ENCODE data around the gene MSRB3.
"Not testable (repeated sequence)": the region's sequence is repeated elsewhere in the genome, so short reads cannot be mapped to it uniquely, and the experiment has no call there.

The MSRB3 gene

DNA sequence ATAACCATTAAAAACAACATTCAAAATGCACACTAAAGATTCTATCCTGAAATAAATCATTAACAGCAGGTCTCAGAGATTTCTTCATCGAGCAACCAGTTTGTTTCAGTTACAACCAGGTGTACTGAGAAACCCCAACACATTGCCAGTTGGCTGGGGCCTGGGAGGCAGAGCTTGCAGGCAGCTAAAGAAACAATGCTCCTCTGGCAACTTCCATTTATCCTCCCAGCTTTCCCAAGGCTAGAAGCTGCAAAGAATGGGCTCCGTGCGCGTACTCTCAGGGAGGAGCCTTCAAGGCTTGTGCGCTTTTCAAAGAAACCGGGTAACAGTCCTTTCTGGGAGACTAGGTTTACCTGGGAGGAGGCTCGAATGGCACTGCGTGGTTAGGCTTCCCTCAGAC lies 181.6 kb downstream of the MSRB3 start:
- DNase-seq = no peak

GRCh38 chr12:65461017-65461416 lies 182.5 kb downstream of the MSRB3 start:
- no peak for DNase-seq

- DNase-seq = no peak
Observed at GRCh38 chr12:65462484-65462883, 184.0 kb downstream of the MSRB3 start.

DNA sequence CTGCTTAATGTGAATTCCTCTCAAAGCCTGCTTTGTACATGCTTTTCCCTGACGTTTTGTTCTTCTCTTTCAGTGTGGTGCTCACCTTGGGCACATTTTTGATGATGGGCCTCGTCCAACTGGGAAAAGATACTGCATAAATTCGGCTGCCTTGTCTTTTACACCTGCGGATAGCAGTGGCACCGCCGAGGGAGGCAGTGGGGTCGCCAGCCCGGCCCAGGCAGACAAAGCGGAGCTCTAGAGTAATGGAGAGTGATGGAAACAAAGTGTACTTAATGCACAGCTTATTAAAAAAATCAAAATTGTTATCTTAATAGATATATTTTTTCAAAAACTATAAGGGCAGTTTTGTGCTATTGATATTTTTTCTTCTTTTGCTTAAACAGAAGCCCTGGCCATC lies 184.6 kb downstream of the MSRB3 start:
- no peak for DNase-seq

DNA sequence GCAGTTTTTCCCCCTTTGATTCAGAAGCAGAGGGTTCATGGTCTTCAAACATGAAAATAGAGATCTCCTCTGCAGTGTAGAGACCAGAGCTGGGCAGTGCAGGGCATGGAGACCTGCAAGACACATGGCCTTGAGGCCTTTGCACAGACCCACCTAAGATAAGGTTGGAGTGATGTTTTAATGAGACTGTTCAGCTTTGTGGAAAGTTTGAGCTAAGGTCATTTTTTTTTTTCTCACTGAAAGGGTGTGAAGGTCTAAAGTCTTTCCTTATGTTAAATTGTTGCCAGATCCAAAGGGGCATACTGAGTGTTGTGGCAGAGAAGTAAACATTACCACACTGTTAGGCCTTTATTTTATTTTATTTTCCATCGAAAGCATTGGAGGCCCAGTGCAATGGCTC lies 185.1 kb downstream of the MSRB3 start:
- no peak for DNase-seq

DNA sequence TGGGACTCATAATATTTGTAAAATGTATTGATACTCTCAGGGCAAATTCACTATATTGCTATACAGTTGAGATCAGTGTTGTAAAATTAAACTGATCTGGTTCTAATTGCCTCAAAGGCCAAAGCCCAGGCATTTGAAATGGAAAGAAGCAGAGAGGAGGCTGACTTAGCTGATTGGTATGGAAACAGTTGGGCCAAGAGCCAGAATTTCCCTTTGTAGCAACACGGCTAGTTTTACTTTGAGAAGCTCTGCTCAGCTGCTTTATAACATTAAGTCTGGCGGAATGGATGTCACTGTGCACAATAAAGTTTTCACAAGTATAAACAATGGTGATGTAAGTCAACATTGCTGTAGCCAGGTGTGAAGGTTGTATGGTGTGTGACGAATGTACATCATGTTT lies 186.4 kb downstream of the MSRB3 start:
- DNase-seq = no peak

DNA sequence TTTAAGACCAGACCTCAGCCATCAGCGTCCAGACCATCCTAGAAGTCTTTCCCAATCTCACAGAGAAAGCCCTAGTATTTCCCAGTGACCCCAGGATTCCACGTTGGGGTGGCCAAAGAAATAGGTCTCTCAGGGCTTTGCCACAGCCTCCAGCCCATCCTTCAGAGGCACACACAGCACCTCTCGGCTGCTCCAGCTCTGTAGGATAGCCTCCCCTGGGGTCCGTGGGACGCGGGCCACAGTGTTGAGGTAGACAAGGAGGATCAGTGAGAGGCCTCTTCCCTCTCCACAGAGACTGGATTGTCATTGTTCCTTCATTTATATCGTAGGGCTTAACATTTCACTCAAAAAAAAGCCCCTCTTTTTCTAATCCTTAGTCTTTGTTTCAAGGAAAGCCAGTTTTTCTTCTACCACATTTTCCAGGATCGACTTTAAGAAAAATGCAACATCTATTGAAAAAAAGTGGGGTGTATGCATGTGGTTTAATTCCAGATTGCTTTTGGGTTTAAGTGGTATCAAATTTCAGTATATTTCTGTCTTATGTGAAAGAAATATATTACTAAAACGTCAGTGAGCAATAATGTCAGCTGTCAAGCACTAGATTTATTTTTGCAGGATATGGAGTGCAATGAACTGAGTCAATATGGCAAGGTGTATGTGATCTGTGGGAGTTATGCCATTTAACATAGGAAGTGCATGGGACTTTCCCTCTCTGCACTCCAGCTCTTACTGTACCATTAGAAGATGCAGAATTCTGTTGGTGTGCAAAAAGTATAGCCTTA lies 187.5 kb downstream of the MSRB3 start:
- no peak for DNase-seq

DNA sequence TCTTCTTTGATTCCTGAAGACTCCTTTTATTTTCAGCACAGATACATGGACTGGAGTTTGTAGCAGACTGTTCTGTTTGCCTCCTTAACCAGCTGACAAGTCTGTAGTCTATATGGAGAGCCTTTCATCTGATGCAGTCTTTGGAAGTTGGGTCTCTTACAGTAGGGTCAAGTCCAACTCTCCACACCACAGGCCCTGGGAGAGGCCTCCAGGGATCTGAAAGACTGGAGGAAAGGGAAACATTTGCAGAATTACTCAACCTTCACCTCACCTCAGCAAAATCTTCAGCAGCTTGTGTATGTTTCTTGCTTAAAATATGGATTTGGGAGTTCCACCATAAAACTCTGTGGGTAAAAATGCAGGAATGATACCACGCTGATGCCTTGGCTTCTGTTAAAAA lies 188.4 kb downstream of the MSRB3 start:
- DNase-seq = no peak

GRCh38 chr12:65470256-65470655 lies 191.8 kb downstream of the MSRB3 start:
- no peak for DNase-seq

GRCh38 chr12:65472079-65472478 lies 193.6 kb downstream of the MSRB3 start:
- no peak for DNase-seq

- DNase-seq = no peak
Observed at GRCh38 chr12:65474831-65475230, 196.3 kb downstream of the MSRB3 start.

- no peak for DNase-seq
Observed at GRCh38 chr12:65477721-65478120, 199.2 kb downstream of the MSRB3 start.

DNA sequence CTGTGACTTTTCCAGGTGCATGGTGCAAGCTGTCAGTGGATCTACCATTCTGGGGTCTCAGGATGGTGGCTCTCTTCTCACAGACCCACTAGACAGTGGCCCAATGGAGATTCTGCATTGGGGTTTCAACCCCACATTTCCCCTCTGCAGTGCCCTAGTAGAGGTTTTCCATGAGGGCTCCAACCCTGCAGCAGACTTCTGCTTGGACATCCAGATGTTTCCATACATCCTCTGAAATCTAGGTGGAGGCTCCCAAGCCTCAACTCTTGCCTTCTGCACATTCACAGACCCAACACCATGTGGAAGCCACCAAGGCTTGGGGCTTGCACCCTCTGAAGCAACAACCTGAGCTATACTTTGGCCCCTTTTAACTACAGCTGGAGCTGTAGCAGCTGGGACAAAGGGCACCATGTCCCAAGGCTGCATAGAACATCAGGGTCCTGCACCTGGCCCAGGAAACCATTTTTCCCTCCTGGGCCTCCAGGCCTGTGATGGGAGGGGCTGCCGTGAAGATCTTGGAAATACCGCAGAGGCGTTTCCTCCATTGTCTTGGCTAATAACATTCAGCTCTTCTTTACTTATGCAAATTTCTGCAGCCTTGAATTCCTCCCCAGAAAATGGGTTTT lies 205.5 kb downstream of the MSRB3 start:
- not testable (repeated sequence) for DNase-seq

- no peak for DNase-seq
Observed at GRCh38 chr12:65488197-65488596, 209.7 kb downstream of the MSRB3 start.

GRCh38 chr12:65490250-65490649 lies 211.8 kb downstream of the MSRB3 start:
- no peak for DNase-seq

GRCh38 chr12:65492998-65493912 lies 214.8 kb downstream of the MSRB3 start:
- no peak for DNase-seq

DNA sequence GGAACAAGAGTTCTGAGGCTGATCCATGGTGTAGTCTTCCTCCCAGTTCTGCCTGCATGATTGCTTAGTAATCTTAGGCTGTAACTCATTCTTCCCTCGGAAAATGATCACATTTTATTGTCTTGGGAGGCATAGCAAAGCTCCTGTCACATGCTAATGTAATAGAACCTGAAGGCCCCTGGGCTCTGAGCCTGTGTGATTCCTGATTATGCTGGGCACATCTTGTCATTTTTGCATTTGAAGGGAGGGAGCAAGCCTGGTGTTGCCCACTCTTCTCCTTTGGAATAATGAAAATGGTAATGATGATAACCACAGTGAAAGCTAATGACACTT lies 215.4 kb downstream of the MSRB3 start:
- DNase-seq = no peak

DNA sequence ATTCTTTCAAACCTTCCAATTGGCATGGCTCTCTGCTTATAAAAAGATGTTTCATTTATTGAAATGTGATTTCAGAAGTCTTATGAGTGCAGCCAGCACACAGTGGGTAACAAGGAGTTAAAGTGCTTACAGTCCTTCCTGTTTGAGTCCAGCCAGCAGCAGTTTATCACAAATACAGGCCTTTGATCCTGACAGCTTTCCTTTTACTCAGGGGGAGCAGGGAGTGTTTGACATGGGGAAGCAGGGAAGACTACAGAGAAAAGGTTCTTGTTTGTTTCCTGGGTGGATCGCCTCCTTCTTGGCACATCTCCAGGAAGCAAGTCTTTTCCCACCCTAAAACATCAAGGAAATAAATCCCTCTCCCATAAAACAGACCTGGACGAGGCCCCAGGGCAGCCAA lies 216.1 kb downstream of the MSRB3 start:
- no peak for DNase-seq

GRCh38 chr12:65495233-65495632 lies 216.8 kb downstream of the MSRB3 start:
- DNase-seq = no peak

- no peak for DNase-seq
Observed at GRCh38 chr12:65496617-65497016, 218.1 kb downstream of the MSRB3 start.

DNA sequence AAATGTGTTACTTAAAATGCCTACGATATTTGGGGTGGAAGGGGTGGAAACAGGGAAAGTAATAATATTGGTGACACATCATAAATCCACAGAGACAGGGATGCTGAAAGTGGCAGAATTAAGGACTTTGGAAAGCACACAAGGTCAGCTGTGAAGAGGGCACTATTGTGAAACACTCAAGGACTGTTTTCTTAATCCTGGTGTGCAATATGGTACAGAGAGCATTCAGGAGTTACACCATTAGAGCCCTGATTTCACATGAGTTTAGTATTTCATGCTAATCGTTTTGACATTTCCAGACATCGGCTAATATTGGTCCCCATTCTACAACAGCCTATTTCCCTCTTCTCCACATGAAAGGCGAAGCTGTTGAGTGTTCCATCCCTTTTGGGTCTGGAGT lies 219.2 kb downstream of the MSRB3 start:
- DNase-seq = no peak

- no peak for DNase-seq
Observed at GRCh38 chr12:65499167-65499566, 220.7 kb downstream of the MSRB3 start.

DNA sequence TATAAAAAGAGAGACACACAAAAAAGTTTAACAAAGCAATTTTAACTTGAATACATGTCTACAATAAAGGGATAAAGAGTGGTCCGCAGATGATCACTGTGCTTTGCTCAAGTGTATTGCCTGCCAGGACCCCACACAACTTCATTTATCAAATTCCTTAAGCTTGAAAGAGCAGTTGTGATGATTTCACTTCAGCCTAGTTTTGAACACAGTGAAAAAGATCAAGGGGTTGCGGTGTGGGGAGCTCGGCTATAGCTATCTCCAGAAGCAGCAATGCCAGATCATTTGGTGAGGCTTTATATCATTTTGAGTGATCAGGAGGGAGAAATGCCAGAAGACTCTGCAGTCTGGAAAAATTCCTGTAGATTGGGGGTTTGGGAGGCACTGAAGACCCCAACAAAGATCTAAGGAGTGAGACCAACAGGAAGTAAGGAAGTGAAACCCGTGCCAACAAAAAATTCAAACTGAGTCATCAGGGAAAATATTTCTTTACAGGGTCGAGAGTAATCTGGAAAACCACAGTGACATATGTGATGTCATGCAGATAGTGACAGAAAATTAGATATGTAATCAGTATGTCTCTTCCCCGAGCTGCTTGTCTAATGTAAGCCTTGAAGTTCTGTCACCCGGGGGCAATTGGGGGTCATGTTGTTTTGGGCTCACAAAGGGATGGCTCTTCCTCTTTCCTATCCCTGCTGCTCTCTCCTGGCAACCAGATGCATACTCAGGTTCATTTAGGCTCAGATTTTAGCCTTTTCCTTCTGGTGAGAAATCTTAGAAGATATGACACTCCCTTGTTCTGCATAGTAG lies 221.8 kb downstream of the MSRB3 start:
- DNase-seq = no peak

Data from NCI-H1694 treated with DMSO at 0.1 percent for 48 hours (cell line).